Adrenal gland (tissue), 12 donors: ENCODE measurements around the gene SDK1. TPM values are rescaled to one million over a fixed set of nuclear protein-coding genes. Genes with fewer than 3 reads are reported as not detected.

ENCODE experiments used
- DNase-seq, 7 donors: peaks; one replicate each; pipeline ENCODE4 v3.0.0-alpha.2; 2019 to 2020
- H3K27ac ChIP-seq, 5 donors: fragments of 200-600 bp; sonication (generic) in 4 of 5; 1 replicate in 3 of 5; 2 replicates in 2 of 5; pipeline versions ENCODE4 v1.5.1 to v1.8.0; 2016 to 2020; ENCODE audit warnings: mild to moderate bottlenecking in 1 of 5
- H3K27me3 ChIP-seq: fragments of 200-600 bp; 2 replicates; pipeline ENCODE4 v1.8.0; 2021
- H3K36me3 ChIP-seq, 2 donors: fragments of 200-600 bp; replicated peaks in 1 of 2; 1 replicate in 1 of 2; 2 replicates in 1 of 2; pipeline versions ENCODE4 v1.5.1 to v1.8.0; 2018 to 2022
- H3K4me1 ChIP-seq, 2 donors: fragments of 200-600 bp; replicated peaks in 1 of 2; 1 replicate in 1 of 2; 2 replicates in 1 of 2; pipeline versions ENCODE4 v1.5.1 to v1.8.0; 2018 to 2021
- H3K4me3 ChIP-seq, 4 donors: fragments of 200-600 bp; sonication (generic) in 3 of 4; one replicate each; pipeline ENCODE4 v1.5.1; 2016 to 2018
- H3K9me3 ChIP-seq, 3 donors: fragments of 200-600 bp; sonication (generic) in 1 of 3; replicated peaks in 1 of 3; 1 replicate in 2 of 3; 2 replicates in 1 of 3; pipeline versions ENCODE4 v1.5.1 to v1.8.0; 2016 to 2021
- POLR2A ChIP-seq, 2 donors: fragments of 450-650 bp; IDR thresholded peaks; one replicate each; pipeline ENCODE4 v1.6.1; 2017; ENCODE audit warnings: antibody characterized with exemption in 2 of 2, mild to moderate bottlenecking in 2 of 2, moderate library complexity in 1 of 2
- WGBS, 4 donors: extraction: QIAGEN DNeasy Blood & Tissue Kit in 2 of 4; methylation state at CpG; one replicate each; pipeline versions ENCODE4 v1.1.5 to v1.1.7; 2013 to 2017; 5-methylcytosine and 5-hydroxymethylcytosine counted together
- intact Hi-C, 2 donors: fragments of 100-400 bp; cut with DNase I; formaldehyde crosslinking; loops; one replicate each; pipeline versions ENCODE4 v1.14.1 to v1.15.0; 2022 to 2023
- polyA plus RNA-seq, 3 donors: library from polyadenylated mRNA; stranded (reverse); fragments of 200-250 nt in 2 of 3; fragments of 350-450 nt in 1 of 3; fragmentation: Illumina TruSeq in 1 of 3; extraction: RNeasy Lipid Tissue Mini Kit (QIAGEN cat#74804) in 1 of 3; gene quantifications; one replicate each; pipeline ENCODE4 v1.2.3, GENCODE V29; 2013 to 2014
- total RNA-seq, 9 donors: library from RNA; depleted of rRNA in 4 of 9; stranded (reverse); fragments of >200 nt in 4 of 9; fragments of 120-200 nt in 1 of 9; fragmentation: NEBNext Ultra II Directional in 1 of 9; extraction: Animal tissue kit (Norgen Biotek cat#: 25700) in 1 of 9; gene quantifications; one replicate each; pipeline versions ENCODE4 v1.1.0 to v1.2.4, GENCODE V29; 2013 to 2023
- TF ChIP-seq, protein P1 (sequence below), 6 experiments: fragments of 450-650 bp in 4 of 6; fragments of 200-600 bp in 2 of 6; sonication (generic) in 1 of 6; IDR thresholded peaks; 1 replicate in 5 of 6; 2 replicates in 1 of 6; pipeline versions ENCODE4 v1.5.1 to v1.8.0; 2016 to 2021; ENCODE audit warnings: antibody characterized with exemption in 6 of 6, mild to moderate bottlenecking in 2 of 6, moderate library complexity in 1 of 6
- donor health status: healthy with polysubstance abuse.
- donor health status: Bipolar disorder and iron deficiency.
- donor health status: DM: yes; HTN: yes; CAD: no.
- donor health status: DM: no; HTN: no; CAD: no.
- donor health status: DM: no; HTN: no; CAD: no.
- donor health status: DM: yes; HTN: yes; CAD: no.

SDK1 gene
- total and polyA plus RNA-seq, 12 donors, result 0.50 to 3.6 (median 1.5) TPM

- H3K9me3 ChIP-seq, result peaks cover 0 to 3% (median 0%) of the 10 kb centered on the region in 3 donors
- no peak for DNase-seq
- intact Hi-C loops, result no loop called here
- H3K4me3 ChIP-seq, result no peak overlapping the region
- no peaks in the 10 kb centered on the region for H3K36me3 ChIP-seq
- no peaks in the 10 kb centered on the region for H3K4me1 ChIP-seq
- no peaks in the 10 kb centered on the region for H3K27me3 ChIP-seq
- TF ChIP-seq, protein P1, sequence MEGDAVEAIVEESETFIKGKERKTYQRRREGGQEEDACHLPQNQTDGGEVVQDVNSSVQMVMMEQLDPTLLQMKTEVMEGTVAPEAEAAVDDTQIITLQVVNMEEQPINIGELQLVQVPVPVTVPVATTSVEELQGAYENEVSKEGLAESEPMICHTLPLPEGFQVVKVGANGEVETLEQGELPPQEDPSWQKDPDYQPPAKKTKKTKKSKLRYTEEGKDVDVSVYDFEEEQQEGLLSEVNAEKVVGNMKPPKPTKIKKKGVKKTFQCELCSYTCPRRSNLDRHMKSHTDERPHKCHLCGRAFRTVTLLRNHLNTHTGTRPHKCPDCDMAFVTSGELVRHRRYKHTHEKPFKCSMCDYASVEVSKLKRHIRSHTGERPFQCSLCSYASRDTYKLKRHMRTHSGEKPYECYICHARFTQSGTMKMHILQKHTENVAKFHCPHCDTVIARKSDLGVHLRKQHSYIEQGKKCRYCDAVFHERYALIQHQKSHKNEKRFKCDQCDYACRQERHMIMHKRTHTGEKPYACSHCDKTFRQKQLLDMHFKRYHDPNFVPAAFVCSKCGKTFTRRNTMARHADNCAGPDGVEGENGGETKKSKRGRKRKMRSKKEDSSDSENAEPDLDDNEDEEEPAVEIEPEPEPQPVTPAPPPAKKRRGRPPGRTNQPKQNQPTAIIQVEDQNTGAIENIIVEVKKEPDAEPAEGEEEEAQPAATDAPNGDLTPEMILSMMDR (IDR thresholded peaks at IDR 0.05), result no peak
- TF ChIP-seq POLR2A (IDR thresholded peaks at IDR 0.05), result no peak
- 54 to 66% (median 61%) methylated on average over 11 of the region's 11 CpGs for WGBS, 4 donors
- no peak overlapping the region for H3K27ac ChIP-seq
These were observed 209.3 kb downstream of the SDK1 start for GRCh38 chr7:3510101-3511020.

DNA sequence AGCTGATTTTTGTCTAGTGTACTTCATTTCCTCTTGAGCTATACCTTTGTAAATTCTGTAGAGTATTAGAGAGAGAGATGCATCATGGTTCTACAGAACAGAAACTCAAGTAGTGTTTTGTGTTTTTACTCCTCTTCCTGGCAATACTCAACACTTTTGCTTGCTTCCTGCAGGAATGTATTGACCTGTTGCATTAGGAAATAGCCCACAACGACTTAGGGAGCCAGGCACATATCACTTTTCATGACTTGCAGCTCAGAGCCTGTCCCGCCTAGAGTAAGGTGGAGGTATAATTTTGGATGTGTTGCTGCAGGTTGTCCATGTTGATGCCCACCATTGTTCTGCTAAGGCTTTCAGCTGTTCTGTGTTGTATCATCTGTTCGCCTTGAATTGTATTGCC, 216.3 kb downstream of the SDK1 start:
- intact Hi-C loops, result no loop called here
- Histone ChIP-seq H3K27me3 (no peaks in the 10 kb centered on the region), H3K4me1 (no peaks in the 10 kb centered on the region), H3K9me3 (no peaks in the 10 kb centered on the region), H3K36me3 (no peaks in the 10 kb centered on the region), H3K27ac (no peak overlapping the region), H3K4me3 (no peak overlapping the region)
- 61 to 76% (median 68%) methylated on average over 3 of the region's 3 CpGs for WGBS, 4 donors
- DNase-seq, result no peak
- TF ChIP-seq, protein P1 (IDR thresholded peaks at IDR 0.05), result no peak
- no peak for TF ChIP-seq POLR2A (IDR thresholded peaks at IDR 0.05)

GRCh38 chr7:3518546-3518945, 217.5 kb downstream of the SDK1 start:
- no peak for DNase-seq
- Histone ChIP-seq H3K27ac (no peak overlapping the region), H3K36me3 (no peaks in the 10 kb centered on the region), H3K4me3 (no peak overlapping the region), H3K9me3 (no peaks in the 10 kb centered on the region), H3K4me1 (no peaks in the 10 kb centered on the region), H3K27me3 (no peaks in the 10 kb centered on the region)
- intact Hi-C loops, result no loop called here
- no peak for TF ChIP-seq POLR2A (IDR thresholded peaks at IDR 0.05)
- TF ChIP-seq, protein P1 (IDR thresholded peaks at IDR 0.05), result no peak
- WGBS, 4 donors, result 61 to 72% (median 65%) methylated on average over 1 of the region's 1 CpG

DNA sequence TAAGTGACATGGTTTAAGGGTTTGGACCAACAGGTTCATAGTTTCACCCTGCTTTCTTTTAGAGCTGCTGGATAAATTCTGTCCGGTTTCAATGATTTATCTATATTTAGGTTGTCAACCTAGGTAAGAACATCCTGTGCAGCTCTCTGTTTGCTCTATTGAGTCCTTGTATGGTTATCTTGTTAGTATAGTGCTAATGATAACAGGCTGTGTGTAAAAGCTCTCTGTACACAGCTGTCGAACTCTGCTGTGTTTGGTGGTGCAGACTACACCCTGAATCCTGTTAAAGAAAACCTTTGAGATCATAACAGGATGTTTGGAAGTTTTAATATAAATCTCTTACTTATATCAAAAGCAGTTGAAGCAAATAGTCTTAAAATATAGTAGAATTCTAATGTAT, 219.2 kb downstream of the SDK1 start:
- DNase-seq, result no peak
- TF ChIP-seq, protein P1 (IDR thresholded peaks at IDR 0.05), result no peak
- no peak for TF ChIP-seq POLR2A (IDR thresholded peaks at IDR 0.05)
- no peaks in the 10 kb centered on the region for H3K27me3 ChIP-seq
- no peak overlapping the region for H3K4me3 ChIP-seq
- H3K36me3 ChIP-seq, result no peaks in the 10 kb centered on the region
- intact Hi-C loops, result no loop called here
- H3K9me3 ChIP-seq, result no peaks in the 10 kb centered on the region
- no peaks in the 10 kb centered on the region for H3K4me1 ChIP-seq
- H3K27ac ChIP-seq, result no peak overlapping the region
- WGBS, 4 donors, result 44 to 58% (median 48%) methylated on average over 2 of the region's 2 CpGs
